Measurements from ENCODE around the gene TTC27. TPM values are rescaled to one million over a fixed set of nuclear protein-coding genes. Genes with fewer than 3 reads are reported as not detected.

TTC27 gene
- total RNA-seq, 1 donor = 30.0 TPM

DNA sequence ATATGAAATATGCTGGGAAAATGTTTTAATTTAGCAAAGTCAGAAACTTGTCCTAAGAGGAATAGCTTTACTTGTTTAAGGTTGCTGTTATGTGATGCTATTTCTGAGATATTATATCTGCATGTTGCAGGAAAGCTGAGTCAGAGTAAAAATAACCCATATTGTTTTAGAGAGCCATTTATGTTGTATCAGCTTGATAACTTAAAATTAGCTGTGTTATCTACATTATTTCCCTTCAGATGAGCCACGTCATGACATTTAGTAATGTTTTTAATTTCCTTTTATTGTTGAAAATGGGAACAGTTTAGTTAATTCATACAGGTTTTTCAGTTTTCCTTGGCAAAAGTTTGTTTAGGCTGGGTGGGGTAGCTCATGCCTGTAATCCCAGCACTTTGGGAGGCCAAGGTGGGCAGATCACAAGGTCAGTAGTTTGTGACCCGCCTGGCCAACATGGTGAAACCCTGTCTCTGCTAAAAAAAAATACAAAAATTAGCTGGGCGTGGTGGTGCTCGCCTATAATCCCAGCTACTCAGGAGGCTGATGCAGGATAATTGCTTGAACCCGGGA lies 55.8 kb downstream of the TTC27 start:
- TF ChIP-seq, protein P1, sequence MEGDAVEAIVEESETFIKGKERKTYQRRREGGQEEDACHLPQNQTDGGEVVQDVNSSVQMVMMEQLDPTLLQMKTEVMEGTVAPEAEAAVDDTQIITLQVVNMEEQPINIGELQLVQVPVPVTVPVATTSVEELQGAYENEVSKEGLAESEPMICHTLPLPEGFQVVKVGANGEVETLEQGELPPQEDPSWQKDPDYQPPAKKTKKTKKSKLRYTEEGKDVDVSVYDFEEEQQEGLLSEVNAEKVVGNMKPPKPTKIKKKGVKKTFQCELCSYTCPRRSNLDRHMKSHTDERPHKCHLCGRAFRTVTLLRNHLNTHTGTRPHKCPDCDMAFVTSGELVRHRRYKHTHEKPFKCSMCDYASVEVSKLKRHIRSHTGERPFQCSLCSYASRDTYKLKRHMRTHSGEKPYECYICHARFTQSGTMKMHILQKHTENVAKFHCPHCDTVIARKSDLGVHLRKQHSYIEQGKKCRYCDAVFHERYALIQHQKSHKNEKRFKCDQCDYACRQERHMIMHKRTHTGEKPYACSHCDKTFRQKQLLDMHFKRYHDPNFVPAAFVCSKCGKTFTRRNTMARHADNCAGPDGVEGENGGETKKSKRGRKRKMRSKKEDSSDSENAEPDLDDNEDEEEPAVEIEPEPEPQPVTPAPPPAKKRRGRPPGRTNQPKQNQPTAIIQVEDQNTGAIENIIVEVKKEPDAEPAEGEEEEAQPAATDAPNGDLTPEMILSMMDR (IDR thresholded peaks at IDR 0.05; ENCODE audit: insufficient read depth, low read length) = no peak
- DNase-seq (ENCODE audit: low read depth) = peak; percentile 77
- no peak overlapping the region for H3K4me3 ChIP-seq (ENCODE audit: low read depth, low read length)

DNA sequence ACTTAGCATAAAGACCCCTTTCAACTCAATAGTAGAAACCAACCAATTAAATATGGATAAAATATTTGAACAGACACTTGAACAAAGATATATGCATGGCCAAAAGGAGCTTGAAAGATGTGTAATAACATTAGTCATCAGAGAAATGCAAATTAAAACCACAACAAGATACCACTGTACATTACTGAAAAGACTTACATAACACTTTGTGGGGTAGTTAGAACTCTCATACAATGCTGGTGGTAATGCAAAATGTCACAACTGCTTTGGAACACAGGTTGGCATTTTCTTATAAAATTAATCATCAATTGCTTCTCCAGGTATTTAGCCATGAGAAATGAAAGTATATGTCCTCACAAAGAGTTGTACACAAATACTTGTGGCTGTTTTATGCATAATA lies 60.7 kb downstream of the TTC27 start:
- DNase-seq (ENCODE audit: low read depth) = peak; percentile 61
- H3K4me3 ChIP-seq (ENCODE audit: low read depth, low read length) = no peak overlapping the region
- TF ChIP-seq, protein P1 (IDR thresholded peaks at IDR 0.05; ENCODE audit: insufficient read depth, low read length) = no peak

DNA sequence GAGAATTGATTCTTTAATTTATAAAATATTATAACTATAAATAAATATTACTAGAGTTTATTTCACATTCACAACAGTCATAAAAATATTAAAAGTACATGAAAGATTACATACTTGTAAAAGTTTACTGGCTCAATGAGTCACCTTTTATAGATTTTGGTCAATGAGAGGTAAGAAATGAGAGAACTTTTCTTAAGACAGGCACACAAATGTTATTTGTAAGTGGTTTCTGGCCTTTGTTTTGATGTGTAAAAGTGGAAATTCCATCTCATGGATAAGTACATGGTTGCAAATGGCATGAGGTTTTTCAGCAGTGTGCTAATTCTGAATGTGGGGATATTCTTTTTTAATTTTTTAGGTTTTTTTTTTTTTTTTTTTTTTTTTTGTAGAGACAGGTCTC lies 63.8 kb downstream of the TTC27 start:
- DNase-seq (ENCODE audit: low read depth) = no peak
- no peak overlapping the region for H3K4me3 ChIP-seq (ENCODE audit: low read depth, low read length)
- TF ChIP-seq, protein P1 (IDR thresholded peaks at IDR 0.05; ENCODE audit: insufficient read depth, low read length) = no peak

DNA sequence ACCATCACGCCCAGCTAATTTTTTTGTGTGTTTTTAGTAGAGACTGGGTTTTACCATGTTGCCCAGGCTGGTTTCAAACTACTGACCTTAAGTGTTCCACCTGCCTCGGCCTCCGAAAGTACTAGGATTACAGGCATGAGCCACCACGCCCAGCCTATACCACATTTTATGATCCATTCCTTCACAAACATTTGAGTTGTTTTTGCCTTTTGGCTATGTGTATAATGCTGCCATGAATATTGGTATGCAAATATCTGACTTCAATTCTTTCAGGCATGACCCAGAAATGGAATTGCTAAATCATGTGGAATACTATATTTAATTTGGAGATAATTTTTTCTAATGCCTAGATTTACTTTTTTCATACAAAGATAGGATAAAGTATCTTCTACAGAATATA lies 68.6 kb downstream of the TTC27 start:
- DNase-seq (ENCODE audit: low read depth) = no peak
- no peak overlapping the region for H3K4me3 ChIP-seq (ENCODE audit: low read depth, low read length)
- TF ChIP-seq, protein P1 (IDR thresholded peaks at IDR 0.05; ENCODE audit: insufficient read depth, low read length) = no peak

DNA sequence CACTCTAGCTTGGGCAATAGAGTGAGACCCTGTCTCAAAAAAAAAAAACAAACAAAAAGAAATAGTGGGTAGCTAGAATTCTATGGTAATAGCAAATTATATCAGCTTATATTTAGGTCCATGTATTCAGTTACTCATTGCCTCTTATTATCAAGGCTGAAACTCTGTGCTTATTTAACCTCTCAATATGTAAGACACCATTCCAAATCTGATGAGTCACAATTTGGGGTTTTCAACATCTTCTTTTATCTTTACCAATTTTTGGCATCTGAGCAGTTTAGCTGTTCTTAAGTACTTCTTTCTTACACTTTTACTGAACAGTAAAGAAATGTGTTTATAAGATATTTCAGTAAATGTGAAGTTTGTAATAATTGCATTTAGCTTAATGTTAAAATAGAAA lies 69.3 kb downstream of the TTC27 start:
- TF ChIP-seq, protein P1 (IDR thresholded peaks at IDR 0.05; ENCODE audit: insufficient read depth, low read length) = no peak
- no peak overlapping the region for H3K4me3 ChIP-seq (ENCODE audit: low read depth, low read length)
- DNase-seq (ENCODE audit: low read depth) = peak; percentile 96

- H3K4me3 ChIP-seq (ENCODE audit: low read depth, low read length) = no peak overlapping the region
- TF ChIP-seq, protein P1 (IDR thresholded peaks at IDR 0.05; ENCODE audit: insufficient read depth, low read length) = no peak
- no peak for DNase-seq (ENCODE audit: low read depth)
Observed at GRCh38 chr2:32699151-32699550, 71.3 kb downstream of the TTC27 start.

DNA sequence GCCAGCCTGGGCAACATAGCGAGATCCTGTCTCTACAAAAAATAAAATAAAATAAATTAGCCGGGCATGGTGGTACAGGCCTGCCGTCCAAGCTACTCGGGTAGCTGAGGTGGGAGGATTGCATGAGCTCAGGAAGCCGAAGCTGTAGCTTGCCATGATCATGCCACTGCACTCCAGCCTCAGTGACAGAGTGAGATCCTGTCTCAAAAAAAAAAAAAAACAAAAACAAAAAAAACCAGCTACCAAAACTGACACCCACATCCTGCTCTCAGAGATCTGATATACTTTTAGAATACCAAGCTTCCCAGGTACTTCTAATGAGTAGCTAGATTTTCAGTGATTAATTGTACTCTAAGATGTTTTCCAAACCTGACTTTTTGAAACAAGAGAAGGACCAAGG lies 74.0 kb downstream of the TTC27 start:
- no peak overlapping the region for H3K4me3 ChIP-seq (ENCODE audit: low read depth, low read length)
- TF ChIP-seq, protein P1 (IDR thresholded peaks at IDR 0.05; ENCODE audit: insufficient read depth, low read length) = no peak
- no peak for DNase-seq (ENCODE audit: low read depth)
